Measurements from ENCODE around the gene ZNF284. TPM values are rescaled to one million over a fixed set of nuclear protein-coding genes. Genes with fewer than 3 reads are reported as not detected.
A peak's percentile ranks its signal among the peaks of the same experiment; 100 is the strongest.

ZNF284 gene
- total RNA-seq, 6 donors from 2014 or later: 1.0 to 4.8 (median 1.8) TPM

DNA sequence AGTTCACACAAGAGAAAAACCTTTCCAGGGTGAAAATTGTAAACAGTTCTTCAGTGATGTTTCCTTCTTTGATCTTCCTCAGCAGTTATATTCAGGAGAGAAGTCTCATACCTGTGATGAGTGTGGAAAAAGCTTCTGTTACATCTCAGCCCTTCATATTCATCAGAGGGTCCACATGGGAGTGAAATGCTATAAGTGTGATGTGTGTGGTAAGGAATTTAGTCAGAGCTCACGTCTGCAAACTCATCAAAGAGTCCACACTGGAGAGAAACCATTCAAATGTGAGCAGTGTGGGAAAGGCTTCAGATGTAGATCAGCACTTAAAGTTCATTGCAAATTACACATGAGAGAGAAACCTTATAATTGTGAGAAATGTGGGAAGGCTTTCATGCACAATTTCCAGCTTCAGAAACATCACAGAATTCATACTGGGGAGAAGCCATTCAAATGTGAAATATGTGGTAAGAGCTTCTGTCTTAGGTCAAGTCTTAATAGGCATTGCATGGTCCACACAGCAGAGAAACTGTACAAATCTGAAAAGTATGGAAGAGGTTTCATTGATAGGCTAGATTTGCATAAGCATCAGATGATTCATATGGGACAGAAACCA, 39.9 kb upstream of the ZNF284 start:
- TF ChIP-seq POLR2A (IDR thresholded peaks at IDR 0.05) (no peak), POLR2AphosphoS5 (IDR thresholded peaks at IDR 0.05) (no peak), EP300 (IDR thresholded peaks at IDR 0.05) (no peak)
- TF ChIP-seq, protein P1, sequence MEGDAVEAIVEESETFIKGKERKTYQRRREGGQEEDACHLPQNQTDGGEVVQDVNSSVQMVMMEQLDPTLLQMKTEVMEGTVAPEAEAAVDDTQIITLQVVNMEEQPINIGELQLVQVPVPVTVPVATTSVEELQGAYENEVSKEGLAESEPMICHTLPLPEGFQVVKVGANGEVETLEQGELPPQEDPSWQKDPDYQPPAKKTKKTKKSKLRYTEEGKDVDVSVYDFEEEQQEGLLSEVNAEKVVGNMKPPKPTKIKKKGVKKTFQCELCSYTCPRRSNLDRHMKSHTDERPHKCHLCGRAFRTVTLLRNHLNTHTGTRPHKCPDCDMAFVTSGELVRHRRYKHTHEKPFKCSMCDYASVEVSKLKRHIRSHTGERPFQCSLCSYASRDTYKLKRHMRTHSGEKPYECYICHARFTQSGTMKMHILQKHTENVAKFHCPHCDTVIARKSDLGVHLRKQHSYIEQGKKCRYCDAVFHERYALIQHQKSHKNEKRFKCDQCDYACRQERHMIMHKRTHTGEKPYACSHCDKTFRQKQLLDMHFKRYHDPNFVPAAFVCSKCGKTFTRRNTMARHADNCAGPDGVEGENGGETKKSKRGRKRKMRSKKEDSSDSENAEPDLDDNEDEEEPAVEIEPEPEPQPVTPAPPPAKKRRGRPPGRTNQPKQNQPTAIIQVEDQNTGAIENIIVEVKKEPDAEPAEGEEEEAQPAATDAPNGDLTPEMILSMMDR (IDR thresholded peaks at IDR 0.05): no peak
- H3K36me3 ChIP-seq: peaks cover 18 to 58% (median 53%) of the 10 kb centered on the region in 4 donors
- H3K4me1 ChIP-seq: no peaks in the 10 kb centered on the region
- DNase-seq (no peak), ATAC-seq (ENCODE audit: low FRiP score in 2 of 2) (no peak)
- peaks cover 66 to 98% (median 78%) of the 10 kb centered on the region in 4 donors for H3K9me3 ChIP-seq
- 86 to 92% methylated on average over 1 of the region's 1 CpG for WGBS, 2 donors
- H3K27ac ChIP-seq: no peak overlapping the region
- H3K4me3 ChIP-seq: no peak overlapping the region
- H3K27me3 ChIP-seq: no peaks in the 10 kb centered on the region

DNA sequence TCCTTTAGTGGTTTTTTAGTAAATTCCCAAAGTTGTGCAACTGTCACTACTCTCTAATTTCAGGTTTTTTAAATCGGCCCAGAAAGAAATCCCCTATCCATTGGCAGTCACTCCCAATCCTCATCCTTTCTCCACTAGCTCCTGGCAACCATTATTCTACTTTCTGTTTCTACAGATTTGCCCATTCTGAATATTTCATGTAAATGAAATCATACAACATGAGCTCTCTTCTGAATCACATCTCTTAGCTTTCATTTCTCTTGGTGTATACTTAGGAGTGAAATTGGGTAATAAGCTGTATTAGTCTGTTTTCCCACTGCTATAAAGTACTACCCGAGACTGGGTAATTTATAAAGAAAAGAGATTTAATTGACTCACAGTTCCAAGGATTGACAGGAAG, 29.8 kb upstream of the ZNF284 start:
- Histone ChIP-seq H3K27ac (no peak overlapping the region), H3K9me3 (peaks cover 14 to 30% (median 20%) of the 10 kb centered on the region in 4 donors), H3K4me1 (no peaks in the 10 kb centered on the region), H3K27me3 (no peaks in the 10 kb centered on the region), H3K36me3 (no peaks in the 10 kb centered on the region), H3K4me3 (no peak overlapping the region)
- 85 to 92% methylated on average over 2 of the region's 2 CpGs for WGBS, 2 donors
- TF ChIP-seq EP300 (IDR thresholded peaks at IDR 0.05): no peak
- TF ChIP-seq, protein P1 (IDR thresholded peaks at IDR 0.05): no peak
- no peak for TF ChIP-seq POLR2A (IDR thresholded peaks at IDR 0.05)
- no peak for ATAC-seq (ENCODE audit: low FRiP score in 2 of 2)
- no peak for DNase-seq

DNA sequence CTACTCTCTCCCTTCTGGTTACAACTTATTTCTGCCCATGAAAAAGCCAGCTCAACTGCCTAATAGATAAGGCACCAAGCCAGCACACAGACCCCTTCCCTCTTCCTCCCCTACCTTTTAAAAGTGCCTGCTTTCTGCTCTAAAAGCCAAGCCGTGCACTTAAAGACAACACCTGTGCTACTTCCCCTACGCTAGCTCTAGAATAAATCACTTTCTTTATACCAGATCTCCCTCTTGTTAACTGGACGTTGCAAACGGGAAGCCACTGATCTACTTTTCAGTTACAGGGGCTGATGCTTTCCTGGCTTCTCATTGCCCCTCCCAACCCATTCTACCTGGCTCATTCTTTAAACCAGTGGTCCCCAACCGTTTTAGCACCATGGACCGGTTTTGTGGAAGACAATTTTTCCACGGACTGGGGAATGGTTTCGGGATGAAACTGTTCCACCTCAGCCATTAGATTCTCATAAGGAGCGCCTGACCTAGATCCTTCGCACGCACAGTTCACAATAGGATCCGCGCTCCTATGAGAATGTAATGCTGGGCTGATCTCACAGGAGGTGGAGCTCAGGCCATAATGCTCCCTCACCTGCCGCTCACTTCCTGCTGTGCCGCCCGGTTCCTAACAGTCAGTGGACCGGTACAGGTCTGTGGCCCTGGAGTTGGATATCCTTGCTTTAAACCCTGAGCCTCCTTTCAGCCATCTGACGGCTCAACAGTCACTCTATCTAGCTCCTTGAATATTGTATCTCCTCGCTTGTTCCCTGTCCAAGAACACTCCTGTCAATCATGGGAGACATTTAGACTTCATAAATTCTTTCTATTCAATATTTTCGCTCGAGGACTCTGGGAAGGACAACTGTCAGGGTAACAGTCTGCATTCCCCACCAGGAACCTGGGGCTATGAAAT, 21.0 kb upstream of the ZNF284 start:
- 11 to 23% methylated on average over 18 to 21 of the region's 21 CpGs for whole genome bisulfite sequencing, 2 donors
- Histone ChIP-seq H3K36me3 (peaks cover 0 to 13% (median 8%) of the 10 kb centered on the region in 4 donors), H3K27me3 (no peaks in the 10 kb centered on the region), H3K4me1 (peaks cover 7 to 22% (median 12%) of the 10 kb centered on the region in 4 donors), H3K4me3 (peak overlapping the region; percentile 73 to 93 (median 86)), H3K9me3 (peaks cover 0 to 10% (median 3%) of the 10 kb centered on the region in 4 donors), H3K27ac (peak overlapping the region; percentile 31 to 79 (median 70))
- TF ChIP-seq EP300 (IDR thresholded peaks at IDR 0.05) (no peak), POLR2AphosphoS5 (IDR thresholded peaks at IDR 0.05) (no peak), POLR2A (IDR thresholded peaks at IDR 0.05) (no peak)
- TF ChIP-seq, protein P1 (IDR thresholded peaks at IDR 0.05): no peak
- ATAC-seq (ENCODE audit: low FRiP score in 2 of 2) (peak; percentile 36 to 49), DNase-seq (peak in 1 of 2 donors; percentile 31)

DNA sequence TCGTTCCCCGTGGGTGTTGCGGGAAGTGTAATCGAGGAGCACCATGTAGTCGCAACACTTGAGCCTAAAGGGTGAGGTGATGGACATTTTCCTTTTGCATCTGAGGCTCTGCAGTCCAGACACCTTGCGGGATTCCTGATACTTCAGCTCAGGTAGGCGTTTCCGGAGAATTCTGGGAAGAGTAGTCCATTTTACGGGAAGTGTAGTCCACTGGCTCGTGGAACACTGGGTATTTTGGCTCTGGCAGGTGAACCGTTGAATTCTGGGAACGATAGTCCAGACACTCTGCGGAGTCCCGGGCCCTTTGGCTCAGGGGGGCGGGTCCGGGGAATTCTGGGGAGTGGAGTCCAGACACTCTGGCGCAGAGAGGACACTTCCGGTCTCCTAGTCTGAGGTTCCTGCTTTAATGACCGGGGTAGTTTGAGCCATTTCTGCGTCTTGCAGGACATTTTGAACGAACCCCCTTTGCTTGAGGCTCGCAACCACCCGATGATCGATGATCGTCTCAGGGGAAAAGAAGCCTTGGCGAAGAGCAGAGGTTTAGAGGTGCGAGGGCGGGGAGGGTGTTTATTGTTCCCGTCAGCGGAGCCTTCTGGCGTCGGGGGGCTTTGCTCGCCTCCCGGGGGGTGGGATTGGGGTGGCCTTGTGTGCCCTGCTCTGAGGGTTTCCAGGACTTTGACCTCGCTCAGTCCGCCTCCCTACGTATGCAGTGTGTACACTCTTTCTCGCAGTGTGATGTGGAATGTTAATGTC, 20.1 kb upstream of the ZNF284 start, which contains the start of gene ZNF223:
Gene ZNF223, plus strand, starts transcription at position 387 of the 753 bp plus-strand sequence. CDS start 3,141 bp downstream, outside the sequence.
- H3K9me3 ChIP-seq: peaks cover 0 to 10% (median 3%) of the 10 kb centered on the region in 4 donors
- peak within 1 kb of the TSS; percentile 73 to 93 (median 86) for H3K4me3 ChIP-seq
- H3K4me1 ChIP-seq: peaks cover 7 to 22% (median 12%) of the 10 kb centered on the region in 4 donors
- WGBS, 2 donors: 2 to 4% methylated on average over 10 to 34 of the region's 38 CpGs
- peak within 1 kb of the TSS; percentile 68 to 79 (median 76) for H3K27ac ChIP-seq
- DNase-seq: peak; percentile 88 to 96
- TF ChIP-seq POLR2AphosphoS5 (IDR thresholded peaks at IDR 0.05): peak; percentile 81 to 85
- TF ChIP-seq, protein P1 (IDR thresholded peaks at IDR 0.05): no peak
- no peak for TF ChIP-seq POLR2A (IDR thresholded peaks at IDR 0.05)
- peak in 2 of 4 donors; percentile 63 to 88 for TF ChIP-seq EP300 (IDR thresholded peaks at IDR 0.05)
- H3K36me3 ChIP-seq: peaks cover 0 to 16% (median 8%) of the 10 kb centered on the region in 4 donors
- peak; percentile 100 for ATAC-seq (ENCODE audit: low FRiP score in 2 of 2)
- H3K27me3 ChIP-seq: no peaks in the 10 kb centered on the region
